Measurements from ENCODE around the gene TRPV4. TPM values are rescaled to one million over a fixed set of nuclear protein-coding genes. Genes with fewer than 3 reads are reported as not detected.

TRPV4 gene
- total RNA-seq, 1 donor from 2014 or later = 5.6 TPM

GRCh38 chr12:109758426-109759420, 74.5 kb downstream of the TRPV4 start:
- TF ChIP-seq POLR2A (IDR thresholded peaks at IDR 0.05) = no peak
- no peak for TF ChIP-seq CTCF (IDR thresholded peaks at IDR 0.05)
- no peak for TF ChIP-seq POLR2AphosphoS5 (IDR thresholded peaks at IDR 0.05; ENCODE audit: insufficient read depth in 1 of 2, low read depth in 1 of 2)
- Histone ChIP-seq H3K4me1 (no peaks in the 10 kb centered on the region), H3K27me3 (no peaks in the 10 kb centered on the region), H3K9me3 (no peaks in the 10 kb centered on the region), H3K27ac (no peak overlapping the region), H3K4me3 (no peak overlapping the region), H3K36me3 (no peaks in the 10 kb centered on the region)
- DNase-seq (ENCODE audit: extremely low spot score in 2 of 2) = peak in 1 of 2 donors; percentile 79
- intact Hi-C loops (cut with DNase I) = no loop called here

- TF ChIP-seq POLR2AphosphoS5 (IDR thresholded peaks at IDR 0.05; ENCODE audit: insufficient read depth in 1 of 2, low read depth in 1 of 2) (no peak), CTCF (IDR thresholded peaks at IDR 0.05) (no peak), POLR2A (IDR thresholded peaks at IDR 0.05) (no peak)
- no peak overlapping the region for H3K4me3 ChIP-seq
- no peaks in the 10 kb centered on the region for H3K27me3 ChIP-seq
- no peak overlapping the region for H3K27ac ChIP-seq
- DNase-seq (ENCODE audit: extremely low spot score in 2 of 2) = peak in 1 of 2 donors; percentile 77
- H3K9me3 ChIP-seq = no peaks in the 10 kb centered on the region
- intact Hi-C loops (cut with DNase I) = no loop called here
- H3K36me3 ChIP-seq = no peaks in the 10 kb centered on the region
- H3K4me1 ChIP-seq = no peaks in the 10 kb centered on the region
Observed at GRCh38 chr12:109757671-109758265, 75.4 kb downstream of the TRPV4 start.

- Histone ChIP-seq H3K36me3 (no peaks in the 10 kb centered on the region), H3K27ac (no peak overlapping the region), H3K9me3 (no peaks in the 10 kb centered on the region), H3K27me3 (no peaks in the 10 kb centered on the region), H3K4me1 (no peaks in the 10 kb centered on the region), H3K4me3 (no peak overlapping the region)
- no peak for DNase-seq (ENCODE audit: extremely low spot score in 2 of 2)
- intact Hi-C loops (cut with DNase I) = no loop called here
- TF ChIP-seq POLR2A (IDR thresholded peaks at IDR 0.05) (no peak), POLR2AphosphoS5 (IDR thresholded peaks at IDR 0.05; ENCODE audit: insufficient read depth in 1 of 2, low read depth in 1 of 2) (no peak), CTCF (IDR thresholded peaks at IDR 0.05) (no peak)
Observed at GRCh38 chr12:109756457-109756856, 76.7 kb downstream of the TRPV4 start.

- intact Hi-C loops (cut with DNase I) = no loop called here
- H3K36me3 ChIP-seq = no peaks in the 10 kb centered on the region
- H3K4me1 ChIP-seq = no peaks in the 10 kb centered on the region
- no peak for DNase-seq (ENCODE audit: extremely low spot score in 2 of 2)
- no peak overlapping the region for H3K27ac ChIP-seq
- no peak for TF ChIP-seq POLR2A (IDR thresholded peaks at IDR 0.05)
- TF ChIP-seq POLR2AphosphoS5 (IDR thresholded peaks at IDR 0.05; ENCODE audit: insufficient read depth in 1 of 2, low read depth in 1 of 2) = no peak
- no peak for TF ChIP-seq CTCF (IDR thresholded peaks at IDR 0.05)
- no peak overlapping the region for H3K4me3 ChIP-seq
- H3K27me3 ChIP-seq = no peaks in the 10 kb centered on the region
- no peaks in the 10 kb centered on the region for H3K9me3 ChIP-seq
Observed at GRCh38 chr12:109753959-109754358, 79.2 kb downstream of the TRPV4 start.

GRCh38 chr12:109753054-109753401, 80.2 kb downstream of the TRPV4 start:
- H3K27ac ChIP-seq = no peak overlapping the region

More at GRCh38 chr12:109753054-109753401, 80.2 kb downstream of the TRPV4 start:
- DNase-seq (ENCODE audit: extremely low spot score in 2 of 2) = no peak
- TF ChIP-seq CTCF (IDR thresholded peaks at IDR 0.05) (no peak), POLR2A (IDR thresholded peaks at IDR 0.05) (no peak), POLR2AphosphoS5 (IDR thresholded peaks at IDR 0.05; ENCODE audit: insufficient read depth in 1 of 2, low read depth in 1 of 2) (no peak)
- no peaks in the 10 kb centered on the region for H3K36me3 ChIP-seq
- no peaks in the 10 kb centered on the region for H3K4me1 ChIP-seq
- no peaks in the 10 kb centered on the region for H3K27me3 ChIP-seq
- H3K9me3 ChIP-seq = no peaks in the 10 kb centered on the region
- intact Hi-C loops (cut with DNase I) = no loop called here
- no peak overlapping the region for H3K4me3 ChIP-seq

Measured in vagina (tissue), 2 donors.